OCI-LY1 (cell line): ENCODE measurements around the gene ZBTB38.

ENCODE experiments used
- EZH2 ChIP-seq: fragments of 200-600 bp; sonication (generic), shearing (Covaris generic); IDR thresholded peaks from 2 replicates; pipeline ENCODE4 v1.8.0; 2017; ENCODE audit warnings: borderline replicate concordance, mixed run types, mild to moderate bottlenecking, antibody characterized with exemption, low read length, moderate library complexity, mixed read lengths
- TF ChIP-seq, protein P1 (sequence below): fragments of 200-600 bp; sonication (generic), shearing (Covaris generic); IDR thresholded peaks from 2 replicates; pipeline ENCODE4 v1.5.1; 2017; ENCODE audit warnings: mild to moderate bottlenecking, antibody characterized with exemption, low read length, moderate library complexity, mixed read lengths

DNA sequence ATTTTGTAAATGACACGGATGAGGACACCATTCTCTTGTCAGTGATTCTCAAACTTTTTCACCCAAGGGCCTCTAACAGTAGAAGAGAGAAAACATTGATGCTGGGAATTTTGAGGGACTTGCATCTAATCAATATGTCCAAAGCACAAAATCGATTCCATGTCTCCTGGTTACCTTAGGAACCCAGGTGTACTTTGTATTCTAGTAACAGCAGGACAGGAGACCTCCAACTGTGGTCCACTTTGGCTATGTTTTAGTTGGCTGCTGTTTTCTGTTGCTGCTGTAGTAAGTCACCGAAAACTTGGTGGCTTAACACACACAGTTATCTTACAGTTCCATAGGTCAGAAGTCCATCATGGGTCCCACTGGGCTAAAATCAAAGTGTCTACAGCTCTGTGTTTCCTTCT, 24.4 kb upstream of the ZBTB38 start:
- TF ChIP-seq, protein P1, sequence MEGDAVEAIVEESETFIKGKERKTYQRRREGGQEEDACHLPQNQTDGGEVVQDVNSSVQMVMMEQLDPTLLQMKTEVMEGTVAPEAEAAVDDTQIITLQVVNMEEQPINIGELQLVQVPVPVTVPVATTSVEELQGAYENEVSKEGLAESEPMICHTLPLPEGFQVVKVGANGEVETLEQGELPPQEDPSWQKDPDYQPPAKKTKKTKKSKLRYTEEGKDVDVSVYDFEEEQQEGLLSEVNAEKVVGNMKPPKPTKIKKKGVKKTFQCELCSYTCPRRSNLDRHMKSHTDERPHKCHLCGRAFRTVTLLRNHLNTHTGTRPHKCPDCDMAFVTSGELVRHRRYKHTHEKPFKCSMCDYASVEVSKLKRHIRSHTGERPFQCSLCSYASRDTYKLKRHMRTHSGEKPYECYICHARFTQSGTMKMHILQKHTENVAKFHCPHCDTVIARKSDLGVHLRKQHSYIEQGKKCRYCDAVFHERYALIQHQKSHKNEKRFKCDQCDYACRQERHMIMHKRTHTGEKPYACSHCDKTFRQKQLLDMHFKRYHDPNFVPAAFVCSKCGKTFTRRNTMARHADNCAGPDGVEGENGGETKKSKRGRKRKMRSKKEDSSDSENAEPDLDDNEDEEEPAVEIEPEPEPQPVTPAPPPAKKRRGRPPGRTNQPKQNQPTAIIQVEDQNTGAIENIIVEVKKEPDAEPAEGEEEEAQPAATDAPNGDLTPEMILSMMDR = no peak
- TF ChIP-seq EZH2 = no peak
